ENCODE measurements around the gene SLC41A3.

The SLC41A3 gene

GRCh38 chr3:126114443-126115386 is 30.8 kb upstream of the SLC41A3 start:
- Mint-ChIP-seq H3K4me1 (ENCODE audit: low read depth in 2 of 2) (no peaks in the 10 kb centered on the region), H3K36me3 (ENCODE audit: insufficient read depth) (peaks cover 2% of the 10 kb centered on the region), H3K27ac (no peak overlapping the region), H3K9me3 (no peaks in the 10 kb centered on the region), H3K27me3 (peaks cover 12 to 15% of the 10 kb centered on the region in 2 donors), H3K4me3 (no peak overlapping the region)
- DNase-seq (no peak), ATAC-seq (replicated peaks) (no peak)

GRCh38 chr3:126113733-126114442 is 30.0 kb upstream of the SLC41A3 start:
- H3K27ac Mint-ChIP-seq, result no peak overlapping the region
- peaks cover 2% of the 10 kb centered on the region for H3K36me3 Mint-ChIP-seq (ENCODE audit: insufficient read depth)
- DNase-seq (no peak), ATAC-seq (replicated peaks) (no peak)
- peaks cover 4 to 9% of the 10 kb centered on the region in 2 donors for H3K27me3 Mint-ChIP-seq
- H3K4me3 Mint-ChIP-seq, result no peak overlapping the region
- H3K9me3 Mint-ChIP-seq, result no peaks in the 10 kb centered on the region
- no peaks in the 10 kb centered on the region for H3K4me1 Mint-ChIP-seq (ENCODE audit: low read depth in 2 of 2)

GRCh38 chr3:126113238-126113555 is 29.3 kb upstream of the SLC41A3 start:
- ATAC-seq (replicated peaks) (no peak), DNase-seq (no peak)
- Mint-ChIP-seq H3K9me3 (no peaks in the 10 kb centered on the region), H3K27ac (no peak overlapping the region), H3K27me3 (peaks cover 0 to 8% of the 10 kb centered on the region in 2 donors), H3K36me3 (ENCODE audit: insufficient read depth) (peaks cover 2% of the 10 kb centered on the region), H3K4me1 (ENCODE audit: low read depth in 2 of 2) (no peaks in the 10 kb centered on the region), H3K4me3 (no peak overlapping the region)

- Mint-ChIP-seq H3K9me3 (no peaks in the 10 kb centered on the region), H3K4me3 (no peak overlapping the region), H3K36me3 (ENCODE audit: insufficient read depth) (peaks cover 2% of the 10 kb centered on the region), H3K27ac (no peak overlapping the region), H3K4me1 (ENCODE audit: low read depth in 2 of 2) (no peaks in the 10 kb centered on the region), H3K27me3 (peaks cover 0 to 8% of the 10 kb centered on the region in 2 donors)
- no peak for DNase-seq
- no peak for ATAC-seq (replicated peaks)
These were observed 28.8 kb upstream of the SLC41A3 start for GRCh38 chr3:126112531-126113237.

- H3K4me3 Mint-ChIP-seq, result no peak overlapping the region
- DNase-seq (no peak), ATAC-seq (replicated peaks) (no peak)
- H3K9me3 Mint-ChIP-seq, result no peaks in the 10 kb centered on the region
- peaks cover 0 to 8% of the 10 kb centered on the region in 2 donors for H3K27me3 Mint-ChIP-seq
- H3K27ac Mint-ChIP-seq, result no peak overlapping the region
- H3K4me1 Mint-ChIP-seq (ENCODE audit: low read depth in 2 of 2), result no peaks in the 10 kb centered on the region
- H3K36me3 Mint-ChIP-seq (ENCODE audit: insufficient read depth), result peaks cover 2% of the 10 kb centered on the region
These were observed 27.9 kb upstream of the SLC41A3 start for GRCh38 chr3:126111566-126112475.

DNA sequence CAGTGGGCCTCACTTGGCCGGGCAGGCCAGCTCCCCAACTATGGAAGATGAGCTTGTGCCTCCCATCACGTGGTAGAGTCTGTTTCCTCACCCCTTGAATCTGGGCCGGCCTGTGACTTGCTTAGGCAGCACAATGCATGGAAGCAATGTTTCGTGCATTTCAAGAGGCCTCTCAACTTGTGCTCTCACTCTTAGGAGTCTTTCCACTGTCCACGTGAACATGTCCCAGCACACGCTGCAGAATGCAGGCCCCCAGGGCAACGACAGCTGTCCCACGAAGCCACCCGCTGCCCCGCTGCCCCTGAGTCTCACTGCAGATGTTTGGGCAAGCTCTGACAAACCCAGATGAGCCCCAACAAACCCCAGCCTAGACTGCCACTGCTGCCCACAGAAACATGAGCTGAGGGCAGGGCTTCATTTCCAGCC is 27.2 kb upstream of the SLC41A3 start:
- Mint-ChIP-seq H3K4me1 (ENCODE audit: low read depth in 2 of 2) (no peaks in the 10 kb centered on the region), H3K27ac (no peak overlapping the region), H3K27me3 (peaks cover 0 to 8% of the 10 kb centered on the region in 2 donors), H3K4me3 (no peak overlapping the region), H3K36me3 (ENCODE audit: insufficient read depth) (peaks cover 2% of the 10 kb centered on the region), H3K9me3 (no peaks in the 10 kb centered on the region)
- ATAC-seq (replicated peaks), result no peak
- DNase-seq, result no peak

DNA sequence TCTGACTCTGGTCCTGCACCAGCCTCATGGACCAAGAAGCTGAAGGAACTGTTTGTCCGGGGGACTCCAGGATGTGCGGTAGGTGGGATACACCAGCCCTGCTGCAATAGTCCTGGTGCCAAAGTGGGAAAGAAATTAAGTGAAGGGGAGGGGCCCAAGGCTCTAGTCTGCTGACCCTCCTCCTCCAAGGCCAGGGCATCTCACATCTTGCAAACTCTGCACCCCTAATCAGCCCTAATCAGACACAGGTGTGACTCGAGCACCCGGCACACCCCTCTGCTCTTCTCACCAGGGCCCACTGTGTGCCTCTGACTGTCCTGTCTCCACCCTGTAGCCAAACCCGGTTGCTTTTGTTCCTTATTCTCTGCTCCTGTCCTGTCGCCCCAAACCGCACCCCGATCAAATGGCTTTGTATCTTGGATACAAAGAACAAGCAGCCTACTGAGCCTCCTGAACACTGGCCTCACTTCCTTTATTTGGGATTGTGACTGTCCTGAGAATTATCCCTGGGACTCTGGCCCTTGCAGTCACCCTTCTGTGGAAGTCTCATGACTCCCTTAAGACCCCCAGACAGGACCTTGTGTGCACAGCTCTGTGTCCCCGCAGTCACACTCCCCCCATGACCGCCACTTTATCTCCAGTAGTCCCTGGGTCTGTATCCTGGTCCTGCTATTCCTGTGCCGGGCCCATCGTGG is 26.7 kb upstream of the SLC41A3 start:
- Mint-ChIP-seq H3K27me3 (peaks cover 0 to 8% of the 10 kb centered on the region in 2 donors), H3K4me3 (no peak overlapping the region), H3K27ac (no peak overlapping the region), H3K9me3 (no peaks in the 10 kb centered on the region), H3K4me1 (ENCODE audit: low read depth in 2 of 2) (no peaks in the 10 kb centered on the region), H3K36me3 (ENCODE audit: insufficient read depth) (no peaks in the 10 kb centered on the region)
- DNase-seq, result no peak
- no peak for ATAC-seq (replicated peaks)

DNA sequence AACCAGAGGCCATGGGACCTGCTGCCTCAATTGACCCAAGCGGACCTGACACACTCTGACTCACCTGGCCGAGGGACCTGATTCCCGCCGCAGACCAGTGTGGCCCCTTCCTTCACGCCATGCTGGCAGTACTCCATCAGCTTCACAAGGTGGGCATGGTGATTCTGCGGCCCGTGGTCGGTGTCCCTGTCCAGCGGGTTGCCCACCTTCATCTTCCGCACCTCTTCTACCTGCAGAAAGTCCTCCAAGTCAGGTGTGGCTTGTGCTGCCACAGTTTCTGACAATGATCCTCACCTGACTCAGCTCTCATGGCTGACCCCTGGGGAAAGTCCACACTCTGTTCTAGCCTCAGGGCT is 25.9 kb upstream of the SLC41A3 start:
- H3K4me3 Mint-ChIP-seq, result no peak overlapping the region
- no peak overlapping the region for H3K27ac Mint-ChIP-seq
- peaks cover 0 to 8% of the 10 kb centered on the region in 2 donors for H3K27me3 Mint-ChIP-seq
- H3K36me3 Mint-ChIP-seq (ENCODE audit: insufficient read depth), result peaks cover 3% of the 10 kb centered on the region
- no peaks in the 10 kb centered on the region for H3K9me3 Mint-ChIP-seq
- no peaks in the 10 kb centered on the region for H3K4me1 Mint-ChIP-seq (ENCODE audit: low read depth in 2 of 2)
- no peak for DNase-seq
- no peak for ATAC-seq (replicated peaks)

DNA sequence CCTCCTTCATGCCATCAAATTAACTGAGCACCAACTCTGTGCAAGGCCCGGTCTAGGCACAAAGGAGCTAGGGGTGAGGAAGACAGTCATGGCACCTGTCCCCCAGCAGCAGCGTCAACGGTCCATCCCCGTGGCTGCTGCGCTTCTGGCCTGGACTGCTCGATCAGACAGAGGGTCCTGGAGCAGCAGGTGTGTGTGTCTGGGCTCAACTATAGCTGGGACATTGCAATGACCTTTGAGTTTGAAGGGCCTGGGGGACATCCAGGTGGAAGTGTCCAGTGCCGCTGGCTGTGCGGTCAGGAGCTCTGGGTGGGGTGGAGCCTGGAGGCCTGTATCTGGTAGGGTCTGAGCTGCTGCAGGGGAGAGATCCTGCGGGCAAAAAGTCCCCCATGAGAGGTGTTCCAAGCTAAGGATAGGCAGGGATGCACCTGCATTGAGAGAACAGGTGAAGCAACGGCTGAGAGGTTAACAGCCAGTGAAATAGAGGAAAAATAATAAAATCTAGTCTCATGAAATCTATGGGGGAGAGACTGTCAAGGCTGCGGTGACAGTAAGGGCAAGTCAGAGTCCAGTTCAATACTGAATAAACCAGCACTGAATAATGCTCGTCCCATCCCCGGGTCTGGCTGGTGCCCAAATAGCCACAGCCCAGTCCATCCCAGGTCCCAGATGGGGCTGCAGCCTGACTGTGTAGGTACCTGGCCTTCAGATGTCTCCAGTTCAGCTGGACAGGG is 25.4 kb upstream of the SLC41A3 start:
- no peak for DNase-seq
- H3K4me3 Mint-ChIP-seq, result no peak overlapping the region
- peaks cover 0 to 8% of the 10 kb centered on the region in 2 donors for H3K27me3 Mint-ChIP-seq
- no peaks in the 10 kb centered on the region for H3K9me3 Mint-ChIP-seq
- peaks cover 3% of the 10 kb centered on the region for H3K36me3 Mint-ChIP-seq (ENCODE audit: insufficient read depth)
- ATAC-seq (replicated peaks), result no peak
- no peaks in the 10 kb centered on the region for H3K4me1 Mint-ChIP-seq (ENCODE audit: low read depth in 2 of 2)
- no peak overlapping the region for H3K27ac Mint-ChIP-seq

- H3K4me3 Mint-ChIP-seq, result no peak overlapping the region
- H3K9me3 Mint-ChIP-seq, result no peaks in the 10 kb centered on the region
- H3K36me3 Mint-ChIP-seq (ENCODE audit: insufficient read depth), result peaks cover 3% of the 10 kb centered on the region
- no peak overlapping the region for H3K27ac Mint-ChIP-seq
- ATAC-seq (replicated peaks) (no peak), DNase-seq (no peak)
- peaks cover 0 to 8% of the 10 kb centered on the region in 2 donors for H3K27me3 Mint-ChIP-seq
- H3K4me1 Mint-ChIP-seq (ENCODE audit: low read depth in 2 of 2), result no peaks in the 10 kb centered on the region
These were observed 24.7 kb upstream of the SLC41A3 start for GRCh38 chr3:126108676-126109050.

GRCh38 chr3:126107957-126108675 is 24.2 kb upstream of the SLC41A3 start:
- Mint-ChIP-seq H3K36me3 (ENCODE audit: insufficient read depth) (peaks cover 3% of the 10 kb centered on the region), H3K4me3 (no peak overlapping the region), H3K9me3 (no peaks in the 10 kb centered on the region), H3K27ac (no peak overlapping the region), H3K27me3 (peaks cover 0 to 8% of the 10 kb centered on the region in 2 donors), H3K4me1 (ENCODE audit: low read depth in 2 of 2) (no peaks in the 10 kb centered on the region)
- no peak for DNase-seq
- no peak for ATAC-seq (replicated peaks)
